Lower leg skin (tissue), 3 donors: ENCODE results near the gene VEGFC.

Source experiments
- POLR2A ChIP-seq, 2 donors: fragments of 450-650 bp; IDR thresholded peaks; one replicate each; pipeline ENCODE4 v1.6.1; 2016 to 2017; ENCODE audit warnings: antibody characterized with exemption in 2 of 2, mild to moderate bottlenecking in 1 of 2, moderate library complexity in 1 of 2
- TF ChIP-seq, protein P1 (sequence below), 3 donors: fragments of 450-650 bp; IDR thresholded peaks; one replicate each; pipeline ENCODE4 v1.5.1; 2016; ENCODE audit warnings: antibody characterized with exemption in 3 of 3, mild to moderate bottlenecking in 3 of 3, moderate library complexity in 2 of 3

DNA sequence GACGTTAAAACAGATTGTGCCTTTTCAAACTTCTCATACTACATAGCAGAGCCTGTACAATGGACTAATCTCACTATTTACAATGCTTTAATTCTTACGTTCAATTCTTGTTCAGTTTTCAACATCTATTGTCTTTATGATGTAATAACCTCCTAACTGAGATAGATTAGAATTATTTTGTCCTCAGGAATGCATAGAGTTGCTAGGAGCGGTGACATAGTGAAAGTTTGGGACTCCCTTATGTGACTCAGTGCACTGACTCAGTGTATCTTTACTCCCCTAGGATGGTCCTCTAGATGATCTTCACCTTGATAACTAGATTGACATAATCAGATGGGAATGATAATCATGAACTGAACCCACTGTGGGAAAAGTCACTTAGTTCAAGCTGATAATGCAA is 151.5 kb downstream of the VEGFC start:
- TF ChIP-seq, protein P1, sequence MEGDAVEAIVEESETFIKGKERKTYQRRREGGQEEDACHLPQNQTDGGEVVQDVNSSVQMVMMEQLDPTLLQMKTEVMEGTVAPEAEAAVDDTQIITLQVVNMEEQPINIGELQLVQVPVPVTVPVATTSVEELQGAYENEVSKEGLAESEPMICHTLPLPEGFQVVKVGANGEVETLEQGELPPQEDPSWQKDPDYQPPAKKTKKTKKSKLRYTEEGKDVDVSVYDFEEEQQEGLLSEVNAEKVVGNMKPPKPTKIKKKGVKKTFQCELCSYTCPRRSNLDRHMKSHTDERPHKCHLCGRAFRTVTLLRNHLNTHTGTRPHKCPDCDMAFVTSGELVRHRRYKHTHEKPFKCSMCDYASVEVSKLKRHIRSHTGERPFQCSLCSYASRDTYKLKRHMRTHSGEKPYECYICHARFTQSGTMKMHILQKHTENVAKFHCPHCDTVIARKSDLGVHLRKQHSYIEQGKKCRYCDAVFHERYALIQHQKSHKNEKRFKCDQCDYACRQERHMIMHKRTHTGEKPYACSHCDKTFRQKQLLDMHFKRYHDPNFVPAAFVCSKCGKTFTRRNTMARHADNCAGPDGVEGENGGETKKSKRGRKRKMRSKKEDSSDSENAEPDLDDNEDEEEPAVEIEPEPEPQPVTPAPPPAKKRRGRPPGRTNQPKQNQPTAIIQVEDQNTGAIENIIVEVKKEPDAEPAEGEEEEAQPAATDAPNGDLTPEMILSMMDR (IDR thresholded peaks at IDR 0.05): no peak
- no peak for TF ChIP-seq POLR2A (IDR thresholded peaks at IDR 0.05)
